Left lung (tissue), 10 donors: Measurements from ENCODE around the gene LRP5. TPM values are rescaled to one million over a fixed set of nuclear protein-coding genes. Genes with fewer than 3 reads are reported as not detected.

Experiments used
- ATAC-seq: fragments of 200-7000 bp; cut with Tn5 transposase; one replicate; pipeline ENCODE4 v1.9.1; 2020; ENCODE audit warnings: moderate library complexity
- DNase-seq, 4 donors: peaks; one replicate each; pipeline ENCODE4 v3.0.0-alpha.2; 2013 to 2020
- H3K27ac ChIP-seq, 2 donors: fragments of 200-600 bp; sonication (generic) in 1 of 2; one replicate each; pipeline versions ENCODE4 v1.5.0 to v1.8.0; 2020 to 2021
- H3K27me3 ChIP-seq, 2 donors: fragments of 200-600 bp; sonication (generic) in 1 of 2; one replicate each; pipeline versions ENCODE4 v1.5.0 to v1.8.0; 2020 to 2021
- H3K36me3 ChIP-seq, 2 donors: fragments of 200-600 bp; sonication (generic) in 1 of 2; one replicate each; pipeline versions ENCODE4 v1.5.0 to v1.8.0; 2020 to 2021
- H3K4me1 ChIP-seq, 2 donors: fragments of 200-600 bp; one replicate each; pipeline ENCODE4 v1.8.0; 2021
- H3K4me3 ChIP-seq, 2 donors: fragments of 200-600 bp; sonication (generic) in 1 of 2; one replicate each; pipeline versions ENCODE4 v1.5.0 to v1.8.0; 2020 to 2021; ENCODE audit warnings: mild to moderate bottlenecking in 1 of 2
- H3K9me3 ChIP-seq, 2 donors: fragments of 200-600 bp; sonication (generic) in 1 of 2; one replicate each; pipeline versions ENCODE4 v1.5.0 to v1.8.0; 2020 to 2021
- intact Hi-C, 2 donors: fragments of 100-400 bp; cut with DNase I; formaldehyde crosslinking; loops; one replicate each; pipeline versions ENCODE4 v1.11.2 to v1.14.2; 2022
- polyA plus RNA-seq, 6 donors: library from polyadenylated mRNA; unstranded; fragments of 120-200 nt; gene quantifications; one replicate each; pipeline ENCODE4 v1.2.1, GENCODE V29; 2013; ENCODE audit not compliant: insufficient read length in 6 of 6
- total RNA-seq, 2 donors: library from RNA; stranded (reverse); fragmentation: NEBNext Ultra II Directional; extraction: Animal tissue kit (Norgen Biotek cat#: 25700); gene quantifications; one replicate each; pipeline ENCODE4 v1.2.1, GENCODE V29; 2021
- TF ChIP-seq, protein P1 (sequence below), 2 donors: fragments of 200-600 bp; sonication (generic) in 1 of 2; IDR thresholded peaks; one replicate each; pipeline versions ENCODE4 v1.5.0 to v1.8.0; 2021; ENCODE audit warnings: antibody characterized with exemption in 2 of 2
- donor health status: DM: no; HTN: yes; CAD: no.
- donor health status: DM: no; HTN: no; CAD: no.

LRP5 gene
- total and polyA plus RNA-seq, 8 donors: 48.9 to 71.9 (median 57.4) TPM

DNA sequence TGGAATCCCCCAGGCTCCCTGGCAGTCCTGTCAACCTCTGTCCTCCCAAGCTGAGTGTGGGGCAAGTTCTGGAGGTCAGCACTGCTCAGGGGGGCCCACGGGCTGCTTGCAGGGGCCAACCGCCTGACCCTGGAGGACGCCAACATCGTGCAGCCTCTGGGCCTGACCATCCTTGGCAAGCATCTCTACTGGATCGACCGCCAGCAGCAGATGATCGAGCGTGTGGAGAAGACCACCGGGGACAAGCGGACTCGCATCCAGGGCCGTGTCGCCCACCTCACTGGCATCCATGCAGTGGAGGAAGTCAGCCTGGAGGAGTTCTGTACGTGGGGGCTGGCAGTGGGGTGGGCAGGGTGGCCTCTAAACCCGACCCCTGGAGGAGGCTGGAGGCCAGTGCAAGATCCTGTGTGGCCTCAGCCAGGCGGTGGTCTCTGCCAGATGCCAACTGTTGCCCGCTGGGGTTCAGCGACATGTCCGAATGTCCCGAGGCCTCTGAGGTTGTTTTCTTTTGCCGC lies 113.5 kb downstream of the LRP5 start:
- H3K9me3 ChIP-seq: peaks cover 0 to 12% of the 10 kb centered on the region in 2 donors
- H3K4me3 ChIP-seq: no peak overlapping the region
- no peaks in the 10 kb centered on the region for H3K27me3 ChIP-seq
- DNase-seq (peak in 1 of 4 donors; percentile 74), ATAC-seq (no peak)
- peaks cover 0 to 66% of the 10 kb centered on the region in 2 donors for H3K36me3 ChIP-seq
- no peak overlapping the region for H3K27ac ChIP-seq
- H3K4me1 ChIP-seq: no peaks in the 10 kb centered on the region
- intact Hi-C loops: no loop called here
- TF ChIP-seq, protein P1, sequence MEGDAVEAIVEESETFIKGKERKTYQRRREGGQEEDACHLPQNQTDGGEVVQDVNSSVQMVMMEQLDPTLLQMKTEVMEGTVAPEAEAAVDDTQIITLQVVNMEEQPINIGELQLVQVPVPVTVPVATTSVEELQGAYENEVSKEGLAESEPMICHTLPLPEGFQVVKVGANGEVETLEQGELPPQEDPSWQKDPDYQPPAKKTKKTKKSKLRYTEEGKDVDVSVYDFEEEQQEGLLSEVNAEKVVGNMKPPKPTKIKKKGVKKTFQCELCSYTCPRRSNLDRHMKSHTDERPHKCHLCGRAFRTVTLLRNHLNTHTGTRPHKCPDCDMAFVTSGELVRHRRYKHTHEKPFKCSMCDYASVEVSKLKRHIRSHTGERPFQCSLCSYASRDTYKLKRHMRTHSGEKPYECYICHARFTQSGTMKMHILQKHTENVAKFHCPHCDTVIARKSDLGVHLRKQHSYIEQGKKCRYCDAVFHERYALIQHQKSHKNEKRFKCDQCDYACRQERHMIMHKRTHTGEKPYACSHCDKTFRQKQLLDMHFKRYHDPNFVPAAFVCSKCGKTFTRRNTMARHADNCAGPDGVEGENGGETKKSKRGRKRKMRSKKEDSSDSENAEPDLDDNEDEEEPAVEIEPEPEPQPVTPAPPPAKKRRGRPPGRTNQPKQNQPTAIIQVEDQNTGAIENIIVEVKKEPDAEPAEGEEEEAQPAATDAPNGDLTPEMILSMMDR (IDR thresholded peaks at IDR 0.05): no peak

GRCh38 chr11:68429661-68430060 lies 117.3 kb downstream of the LRP5 start:
- H3K27me3 ChIP-seq: no peaks in the 10 kb centered on the region
- TF ChIP-seq, protein P1 (IDR thresholded peaks at IDR 0.05): no peak
- H3K36me3 ChIP-seq: peaks cover 0 to 84% of the 10 kb centered on the region in 2 donors
- no peak for ATAC-seq
- intact Hi-C loops: no loop called here
- no peak for DNase-seq
- peaks cover 0 to 12% of the 10 kb centered on the region in 2 donors for H3K9me3 ChIP-seq
- H3K4me1 ChIP-seq: no peaks in the 10 kb centered on the region
- no peak overlapping the region for H3K4me3 ChIP-seq
- H3K27ac ChIP-seq: no peak overlapping the region

DNA sequence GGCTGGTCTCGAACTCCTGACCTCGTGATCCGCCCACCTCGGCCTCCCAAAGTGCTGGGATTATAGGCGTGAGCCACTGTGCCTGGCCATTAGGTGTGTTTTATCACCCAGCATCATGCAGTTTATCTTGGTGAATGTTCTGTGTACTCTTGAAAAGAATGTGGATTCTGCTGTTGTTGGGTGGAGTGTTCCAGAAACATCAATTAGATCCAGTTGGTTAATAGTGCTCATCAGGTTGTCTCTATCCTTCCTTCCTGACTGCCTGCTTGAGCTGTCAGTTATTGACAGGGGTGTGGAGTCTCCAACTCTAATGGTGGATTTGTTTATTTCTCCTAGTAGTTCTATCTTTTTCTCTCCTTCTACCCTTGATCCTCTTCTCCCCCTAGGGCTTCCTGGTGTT lies 118.0 kb downstream of the LRP5 start:
- TF ChIP-seq, protein P1 (IDR thresholded peaks at IDR 0.05): no peak
- ATAC-seq (no peak), DNase-seq (no peak)
- Histone ChIP-seq H3K27me3 (no peaks in the 10 kb centered on the region), H3K36me3 (peaks cover 0 to 77% of the 10 kb centered on the region in 2 donors), H3K27ac (no peak overlapping the region), H3K4me3 (no peak overlapping the region), H3K4me1 (no peaks in the 10 kb centered on the region), H3K9me3 (peaks cover 0 to 12% of the 10 kb centered on the region in 2 donors)
- intact Hi-C loops: no loop called here

DNA sequence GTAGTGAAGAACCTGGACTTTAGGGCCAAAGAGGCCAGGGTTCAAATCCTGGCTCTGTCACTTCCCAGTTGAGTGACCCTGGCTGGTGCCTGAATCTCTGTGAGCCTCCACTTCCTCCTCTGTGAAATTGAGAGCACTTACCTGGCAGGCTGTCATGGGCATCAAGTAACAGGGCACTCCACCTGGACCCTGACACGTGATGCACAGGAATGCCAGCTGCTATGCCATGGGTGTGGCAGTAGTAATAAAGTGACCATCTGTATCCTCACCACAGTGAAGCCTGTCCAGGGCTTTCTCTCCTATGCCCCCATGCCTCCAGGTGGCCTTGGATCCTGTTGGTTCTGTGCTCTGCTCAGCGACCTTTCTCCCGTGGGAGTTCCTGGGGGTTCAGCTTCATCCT lies 118.4 kb downstream of the LRP5 start:
- H3K27me3 ChIP-seq: no peaks in the 10 kb centered on the region
- H3K27ac ChIP-seq: no peak overlapping the region
- peak; percentile 82 for ATAC-seq
- H3K36me3 ChIP-seq: peaks cover 0 to 73% of the 10 kb centered on the region in 2 donors
- DNase-seq: peak in 1 of 4 donors; percentile 54
- TF ChIP-seq, protein P1 (IDR thresholded peaks at IDR 0.05): no peak
- peaks cover 0 to 12% of the 10 kb centered on the region in 2 donors for H3K9me3 ChIP-seq
- H3K4me3 ChIP-seq: no peak overlapping the region
- intact Hi-C loops: no loop called here
- H3K4me1 ChIP-seq: no peaks in the 10 kb centered on the region

GRCh38 chr11:68431984-68432645 lies 119.7 kb downstream of the LRP5 start:
- peaks cover 0 to 12% of the 10 kb centered on the region in 2 donors for H3K9me3 ChIP-seq
- ATAC-seq (no peak), DNase-seq (peak in 1 of 4 donors; percentile 70)
- no peak overlapping the region for H3K4me3 ChIP-seq
- intact Hi-C loops: no loop called here
- peaks cover 3 to 5% of the 10 kb centered on the region in 2 donors for H3K4me1 ChIP-seq
- no peak overlapping the region for H3K27ac ChIP-seq
- H3K27me3 ChIP-seq: no peaks in the 10 kb centered on the region
- peaks cover 0 to 60% of the 10 kb centered on the region in 2 donors for H3K36me3 ChIP-seq
- TF ChIP-seq, protein P1 (IDR thresholded peaks at IDR 0.05): no peak
